Trophoblast cell (in vitro differentiated cells and primary cell): ENCODE measurements around the gene GNPTAB.
"Not testable (repeated sequence)": the region's sequence is repeated elsewhere in the genome, so short reads cannot be mapped to it uniquely, and the experiment has no call there.

Experiments
- DNase-seq, 2 donors: peaks; one replicate each; pipeline ENCODE4 v3.0.0-alpha.2; 2016
- H2AFZ ChIP-seq: 2 replicates; pipeline ENCODE4 v1.6.1; 2013; ENCODE audit warnings: low read length, moderate library complexity, mild to moderate bottlenecking; ENCODE audit not compliant: insufficient read depth, poor library complexity
- H2AK5ac ChIP-seq: 2 replicates; pipeline ENCODE4 v1.6.1; 2013; ENCODE audit warnings: mild to moderate bottlenecking, low read length
- H2BK120ac ChIP-seq: 2 replicates; pipeline ENCODE4 v1.6.1; 2013; ENCODE audit warnings: low read length, mild to moderate bottlenecking, moderate library complexity; ENCODE audit not compliant: insufficient read depth, poor library complexity
- H2BK12ac ChIP-seq: 2 replicates; pipeline ENCODE4 v1.6.1; 2013; ENCODE audit warnings: mild to moderate bottlenecking, low read length, moderate library complexity
- H2BK5ac ChIP-seq: 2 replicates; pipeline ENCODE4 v1.6.1; 2013; ENCODE audit warnings: low read length, low read depth, moderate library complexity, mild to moderate bottlenecking; ENCODE audit not compliant: poor library complexity
- H3K14ac ChIP-seq: 2 replicates; pipeline ENCODE4 v1.6.1; 2013; ENCODE audit warnings: mild to moderate bottlenecking, low read length
- H3K18ac ChIP-seq: 2 replicates; pipeline ENCODE4 v1.6.1; 2013; ENCODE audit warnings: mild to moderate bottlenecking, low read length
- H3K23ac ChIP-seq: 2 replicates; pipeline ENCODE4 v1.6.1; 2013; ENCODE audit warnings: low read length
- H3K27ac ChIP-seq: 2 replicates; pipeline ENCODE4 v1.5.1; 2013; ENCODE audit warnings: low read depth, mild to moderate bottlenecking, inconsistent platforms, low read length, moderate library complexity
- H3K27me3 ChIP-seq: 2 replicates; pipeline ENCODE4 v1.6.1; 2013; ENCODE audit warnings: inconsistent platforms, mild to moderate bottlenecking, low read length, moderate library complexity; ENCODE audit not compliant: insufficient read depth
- H3K36me3 ChIP-seq, 2 experiments: 1 replicate in 1 of 2; 2 replicates in 1 of 2; pipeline ENCODE4 v1.6.1; 2013; ENCODE audit warnings: low read length in 2 of 2, mild to moderate bottlenecking in 2 of 2, moderate library complexity in 1 of 2; ENCODE audit not compliant: insufficient read depth in 2 of 2, control insufficient read depth in 1 of 2
- H3K4ac ChIP-seq: 2 replicates; pipeline ENCODE4 v1.6.1; 2013; ENCODE audit warnings: low read depth, mild to moderate bottlenecking, low read length, moderate library complexity
- H3K4me1 ChIP-seq, 2 experiments: 1 replicate in 1 of 2; 2 replicates in 1 of 2; pipeline ENCODE4 v1.6.1; 2013; ENCODE audit warnings: low read length in 2 of 2, mild to moderate bottlenecking in 2 of 2, moderate library complexity in 1 of 2; ENCODE audit not compliant: insufficient read depth in 2 of 2, control insufficient read depth in 1 of 2
- H3K4me2 ChIP-seq: 2 replicates; pipeline ENCODE4 v1.6.1; 2013; ENCODE audit warnings: inconsistent platforms, mild to moderate bottlenecking, low read length, moderate library complexity
- H3K4me3 ChIP-seq: 2 replicates; pipeline ENCODE4 v1.5.1; 2013; ENCODE audit warnings: mild to moderate bottlenecking, low read depth, low read length, inconsistent platforms
- H3K79me1 ChIP-seq: one replicate; pipeline ENCODE4 v1.6.1; 2013; ENCODE audit warnings: low read length
- H3K79me2 ChIP-seq: 2 replicates; pipeline ENCODE4 v1.6.1; 2013; ENCODE audit warnings: low read length, mild to moderate bottlenecking; ENCODE audit not compliant: control insufficient read depth, insufficient read depth, poor library complexity
- H3K9ac ChIP-seq: 2 replicates; pipeline ENCODE4 v1.6.1; 2013; ENCODE audit warnings: mild to moderate bottlenecking, low read length
- H3K9me3 ChIP-seq: 2 replicates; pipeline ENCODE4 v1.6.1; 2013; ENCODE audit warnings: low read depth, mild to moderate bottlenecking, control low read depth, inconsistent platforms, low read length; ENCODE audit not compliant: insufficient read depth
- H4K12ac ChIP-seq: 2 replicates; pipeline ENCODE4 v1.6.1; 2013; ENCODE audit warnings: low read depth, mild to moderate bottlenecking, low read length, moderate library complexity
- H4K8ac ChIP-seq: 2 replicates; pipeline ENCODE4 v1.6.1; 2013; ENCODE audit warnings: low read depth, mild to moderate bottlenecking, low read length, moderate library complexity
- H4K91ac ChIP-seq: one replicate; pipeline ENCODE4 v1.6.1; 2013; ENCODE audit warnings: low read depth, mild to moderate bottlenecking, low read length, moderate library complexity
- WGBS: extraction: QIAGEN DNeasy Blood & Tissue Kit; methylation state at CpG from one replicate; pipeline ENCODE4 v1.1.7; 2013; ENCODE audit warnings: missing lambda C conversion rate; ENCODE audit not compliant: insufficient read length, insufficient coverage; ENCODE audit errors: extremely low coverage; 5-methylcytosine and 5-hydroxymethylcytosine counted together

The GNPTAB gene

GRCh38 chr12:101823891-101824290 is 6.9 kb downstream of the GNPTAB start:
- H3K27me3 ChIP-seq, result no peaks in the 10 kb centered on the region
- H3K4me3 ChIP-seq, result no peak overlapping the region
- H3K79me1 ChIP-seq, result no peaks in the 10 kb centered on the region
- no peaks in the 10 kb centered on the region for H3K9me3 ChIP-seq
- no peak overlapping the region for H4K91ac ChIP-seq
- H2BK12ac ChIP-seq, result no peak overlapping the region
- H2AK5ac ChIP-seq, result no peak overlapping the region
- H3K9ac ChIP-seq, result no peak overlapping the region
- H3K18ac ChIP-seq, result no peak overlapping the region
- DNase-seq, result peak in 1 of 2 donors; percentile 23
- no peak overlapping the region for H2BK5ac ChIP-seq
- H3K4me1 ChIP-seq, result peaks cover 0 to 3% of the 10 kb centered on the region in 2 experiments
- H3K27ac ChIP-seq, result no peak overlapping the region
- WGBS, result no CpG with 5 or more reads among the region's 3 CpGs
- no peak overlapping the region for H4K12ac ChIP-seq
- H4K8ac ChIP-seq, result no peak overlapping the region
- H3K14ac ChIP-seq, result no peak overlapping the region
- no peak overlapping the region for H3K23ac ChIP-seq
- no peaks in the 10 kb centered on the region for H3K36me3 ChIP-seq
- H3K4ac ChIP-seq, result no peak overlapping the region
- H3K4me2 ChIP-seq, result no peak overlapping the region
- H2AFZ ChIP-seq, result no peak overlapping the region
- no peaks in the 10 kb centered on the region for H3K79me2 ChIP-seq
- H2BK120ac ChIP-seq, result no peak overlapping the region

- no peak overlapping the region for H3K4me2 ChIP-seq
- no peak overlapping the region for H3K14ac ChIP-seq
- H4K12ac ChIP-seq, result no peak overlapping the region
- no peak overlapping the region for H3K18ac ChIP-seq
- H4K91ac ChIP-seq, result no peak overlapping the region
- no peak overlapping the region for H2AK5ac ChIP-seq
- H3K79me2 ChIP-seq, result no peaks in the 10 kb centered on the region
- H3K4ac ChIP-seq, result no peak overlapping the region
- no peak overlapping the region for H2BK12ac ChIP-seq
- no peak overlapping the region for H2BK5ac ChIP-seq
- H3K4me3 ChIP-seq, result no peak overlapping the region
- no CpG with 5 or more reads among the region's 4 CpGs for WGBS
- no peaks in the 10 kb centered on the region for H3K27me3 ChIP-seq
- H3K27ac ChIP-seq, result no peak overlapping the region
- no peaks in the 10 kb centered on the region for H3K79me1 ChIP-seq
- H2AFZ ChIP-seq, result no peak overlapping the region
- H3K9me3 ChIP-seq, result no peaks in the 10 kb centered on the region
- DNase-seq, result no peak
- peaks cover 0 to 3% of the 10 kb centered on the region in 2 experiments for H3K4me1 ChIP-seq
- H3K9ac ChIP-seq, result no peak overlapping the region
- H3K23ac ChIP-seq, result no peak overlapping the region
- no peak overlapping the region for H2BK120ac ChIP-seq
- no peaks in the 10 kb centered on the region for H3K36me3 ChIP-seq
- H4K8ac ChIP-seq, result no peak overlapping the region
These were observed 7.7 kb downstream of the GNPTAB start for GRCh38 chr12:101823039-101823438.

GRCh38 chr12:101819467-101819866 is 11.3 kb downstream of the GNPTAB start:
- H4K91ac ChIP-seq, result no peak overlapping the region
- no peak for DNase-seq
- no peaks in the 10 kb centered on the region for H3K79me2 ChIP-seq
- no peak overlapping the region for H4K8ac ChIP-seq
- H3K27ac ChIP-seq, result no peak overlapping the region
- no peak overlapping the region for H4K12ac ChIP-seq
- no CpG with 5 or more reads among the region's 2 CpGs for WGBS
- no peak overlapping the region for H2AK5ac ChIP-seq
- H3K23ac ChIP-seq, result no peak overlapping the region
- no peak overlapping the region for H3K18ac ChIP-seq
- H3K4me2 ChIP-seq, result no peak overlapping the region
- peaks cover 0 to 3% of the 10 kb centered on the region in 2 experiments for H3K4me1 ChIP-seq
- H3K14ac ChIP-seq, result no peak overlapping the region
- H3K9ac ChIP-seq, result no peak overlapping the region
- no peak overlapping the region for H3K4me3 ChIP-seq
- no peak overlapping the region for H2BK120ac ChIP-seq
- H3K27me3 ChIP-seq, result no peaks in the 10 kb centered on the region
- H3K4ac ChIP-seq, result no peak overlapping the region
- H3K79me1 ChIP-seq, result no peaks in the 10 kb centered on the region
- no peak overlapping the region for H2BK5ac ChIP-seq
- H3K36me3 ChIP-seq, result no peaks in the 10 kb centered on the region
- H3K9me3 ChIP-seq, result no peaks in the 10 kb centered on the region
- no peak overlapping the region for H2BK12ac ChIP-seq
- no peak overlapping the region for H2AFZ ChIP-seq

- H3K79me2 ChIP-seq, H3K4me2 ChIP-seq, H3K23ac ChIP-seq, H3K27me3 ChIP-seq, H2BK12ac ChIP-seq, H2BK120ac ChIP-seq, H4K12ac ChIP-seq, H3K4me1 ChIP-seq, H3K79me1 ChIP-seq, H3K14ac ChIP-seq, H4K8ac ChIP-seq, H3K9ac ChIP-seq, H3K9me3 ChIP-seq, H3K4ac ChIP-seq, H3K27ac ChIP-seq, H2BK5ac ChIP-seq, H3K4me3 ChIP-seq, DNase-seq, H2AFZ ChIP-seq, H3K36me3 ChIP-seq, H2AK5ac ChIP-seq, H4K91ac ChIP-seq, H3K18ac ChIP-seq: not testable (repeated sequence)
- WGBS, result no CpG with 5 or more reads among the region's 4 CpGs
These were observed 12.1 kb downstream of the GNPTAB start for GRCh38 chr12:101818689-101819088.
